ENCODE results near the gene AADAC.
"Not testable (repeated sequence)": the region's sequence is repeated elsewhere in the genome, so short reads cannot be mapped to it uniquely, and the experiment has no call there.

The AADAC gene

GRCh38 chr3:151813799-151814198 is at the start of gene AADAC:
AADAC (plus strand) TSS chr3:151814116; CDS start chr3:151814163, 47 bp downstream.
- no peak for DNase-seq

- not testable (repeated sequence) for DNase-seq
Measured at GRCh38 chr3:151764699-151765098, 49.2 kb upstream of the AADAC start.

- no peak for DNase-seq
Measured at GRCh38 chr3:151765685-151766084, 48.2 kb upstream of the AADAC start.

- DNase-seq, result no peak
Measured at GRCh38 chr3:151766454-151766853, 47.5 kb upstream of the AADAC start.

- no peak for DNase-seq
Measured at GRCh38 chr3:151768393-151768930, 45.5 kb upstream of the AADAC start.

- DNase-seq, result no peak
Measured at GRCh38 chr3:151769175-151769574, 44.7 kb upstream of the AADAC start.

GRCh38 chr3:151770956-151771355 is 43.0 kb upstream of the AADAC start:
- DNase-seq, result no peak

GRCh38 chr3:151772825-151773480 is 41.0 kb upstream of the AADAC start:
- no peak for DNase-seq

- no peak for DNase-seq
Measured at GRCh38 chr3:151774235-151774634, 39.7 kb upstream of the AADAC start.

- DNase-seq, result no peak
Measured at GRCh38 chr3:151774910-151775309, 39.0 kb upstream of the AADAC start.

- no peak for DNase-seq
Measured at GRCh38 chr3:151775314-151776258, 38.3 kb upstream of the AADAC start.

GRCh38 chr3:151776259-151776740 is 37.6 kb upstream of the AADAC start:
- no peak for DNase-seq

- DNase-seq, result no peak
Measured at GRCh38 chr3:151777880-151778279, 36.0 kb upstream of the AADAC start.

GRCh38 chr3:151787626-151788025 is 26.3 kb upstream of the AADAC start:
- DNase-seq, result no peak

GRCh38 chr3:151788401-151788800 is 25.5 kb upstream of the AADAC start:
- no peak for DNase-seq

- DNase-seq, result no peak
Measured at GRCh38 chr3:151789853-151790463, 24.0 kb upstream of the AADAC start.

- not testable (repeated sequence) for DNase-seq
Measured at GRCh38 chr3:151790763-151791162, 23.2 kb upstream of the AADAC start.

- DNase-seq, result no peak
Measured at GRCh38 chr3:151792411-151792810, 21.5 kb upstream of the AADAC start.

- no peak for DNase-seq
Measured at GRCh38 chr3:151793636-151794035, 20.3 kb upstream of the AADAC start.

- DNase-seq, result no peak
Measured at GRCh38 chr3:151794080-151794479, 19.8 kb upstream of the AADAC start.

- DNase-seq, result no peak
Measured at GRCh38 chr3:151795276-151795675, 18.6 kb upstream of the AADAC start.

- no peak for DNase-seq
Measured at GRCh38 chr3:151796105-151796680, 17.7 kb upstream of the AADAC start.

- DNase-seq, result no peak
Measured at GRCh38 chr3:151798466-151798865, 15.4 kb upstream of the AADAC start.
